CMK (cell line): ENCODE data around the gene ATG10.
A peak's percentile ranks its signal among the peaks of the same experiment; 100 is the strongest.
"Not testable (repeated sequence)": the region's sequence is repeated elsewhere in the genome, so short reads cannot be mapped to it uniquely, and the experiment has no call there.

Source experiments
- DNase-seq: peaks from one replicate; pipeline ENCODE4 v3.0.0-alpha.2; 2010; ENCODE audit warnings: low read depth

ATG10 gene

DNA sequence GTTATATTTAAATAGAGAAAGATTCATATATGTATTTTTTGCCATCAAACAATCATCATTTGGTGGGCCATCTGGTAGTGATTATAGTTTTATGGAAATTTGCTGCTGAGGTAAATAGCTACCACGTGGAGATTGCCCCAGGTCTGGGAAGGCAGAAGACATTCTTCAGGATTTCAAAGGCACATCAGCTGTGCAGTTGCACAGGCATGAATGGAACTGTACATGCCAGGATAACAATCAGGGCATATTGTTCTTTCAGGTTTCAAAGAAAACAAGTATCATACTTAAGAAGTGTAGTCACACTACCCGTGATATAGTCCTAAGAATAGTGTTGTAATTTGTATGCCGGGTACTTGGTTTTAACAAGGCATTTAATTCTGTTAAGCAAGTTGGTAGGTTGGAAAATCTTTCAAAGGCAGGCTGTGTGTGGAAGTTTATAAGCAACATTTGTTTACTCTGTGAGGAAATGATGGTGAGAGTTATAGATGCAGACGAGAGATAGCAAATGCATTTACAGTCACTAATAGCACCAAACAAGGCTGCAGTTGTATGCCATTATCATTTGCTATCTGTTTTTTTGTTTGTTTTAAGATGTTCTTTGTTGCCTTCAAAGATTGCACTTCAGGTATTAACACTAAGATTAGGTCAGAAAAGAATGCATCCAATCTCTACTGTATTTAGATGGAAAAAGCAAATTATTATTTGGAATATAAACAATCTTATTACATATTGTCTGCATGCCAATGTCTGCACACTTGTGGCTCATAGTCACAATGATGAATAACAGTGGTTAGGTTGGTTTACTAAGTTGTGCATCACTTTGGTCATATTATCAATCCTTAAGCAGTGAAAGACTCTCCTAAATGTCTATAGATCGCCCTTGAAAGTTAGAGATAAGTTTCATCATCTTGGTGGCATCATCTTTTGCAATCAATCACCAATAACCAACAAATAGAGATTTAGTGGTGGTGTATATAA is 251.1 kb downstream of the ATG10 start:
- DNase-seq: no peak

DNA sequence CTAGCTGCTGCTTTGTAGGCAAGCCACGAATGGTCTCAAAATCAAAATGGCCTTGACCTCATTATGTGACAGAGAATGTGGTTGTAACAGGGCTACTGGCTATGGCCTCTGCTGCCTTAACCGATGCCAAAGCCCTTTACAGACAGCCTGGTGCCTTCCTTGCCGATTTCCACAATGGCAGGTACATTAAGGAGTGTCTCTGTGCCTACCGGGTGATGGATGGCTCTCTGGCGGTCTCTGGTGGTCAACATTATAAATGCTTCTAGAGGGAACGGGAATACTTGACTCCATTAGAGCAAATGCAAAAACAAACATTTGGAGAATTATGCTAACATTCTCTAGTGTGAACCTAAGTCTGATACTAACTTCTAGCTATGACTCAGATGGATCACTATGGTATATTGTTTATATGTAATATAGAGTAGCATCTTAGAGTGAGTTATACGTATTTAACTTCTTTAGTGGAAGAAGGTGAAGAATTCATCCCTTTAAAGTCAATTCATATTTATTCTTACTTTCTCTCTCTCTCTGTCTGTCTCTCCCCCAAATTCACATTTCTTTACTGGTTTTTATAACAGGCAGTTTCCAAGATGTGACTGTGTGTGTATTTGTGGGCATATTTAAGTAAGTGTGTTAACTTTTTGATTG is 253.8 kb downstream of the ATG10 start:
- peak; percentile 9 for DNase-seq

GRCh38 chr5:82234885-82235284 is 263.1 kb downstream of the ATG10 start:
- DNase-seq: no peak

DNA sequence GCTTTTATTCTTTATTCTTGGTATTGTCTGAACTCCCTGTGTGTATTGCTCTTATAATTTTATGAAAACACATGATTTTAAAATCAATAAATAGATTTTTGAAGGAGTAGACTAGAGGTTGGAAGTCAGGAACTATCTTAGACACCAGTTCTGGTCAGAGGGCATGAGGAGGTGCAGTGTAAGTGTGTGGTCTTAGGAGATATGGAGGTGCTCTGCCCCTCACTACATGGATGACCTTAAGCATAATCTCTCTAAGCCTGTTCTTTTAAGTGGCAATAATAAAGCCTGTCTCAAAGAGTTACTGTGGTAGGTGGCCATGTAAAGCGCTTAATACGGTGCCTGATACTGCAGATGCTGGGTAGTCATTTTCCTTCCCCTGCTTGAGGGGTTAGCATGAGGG is 272.3 kb downstream of the ATG10 start:
- DNase-seq: no peak

DNA sequence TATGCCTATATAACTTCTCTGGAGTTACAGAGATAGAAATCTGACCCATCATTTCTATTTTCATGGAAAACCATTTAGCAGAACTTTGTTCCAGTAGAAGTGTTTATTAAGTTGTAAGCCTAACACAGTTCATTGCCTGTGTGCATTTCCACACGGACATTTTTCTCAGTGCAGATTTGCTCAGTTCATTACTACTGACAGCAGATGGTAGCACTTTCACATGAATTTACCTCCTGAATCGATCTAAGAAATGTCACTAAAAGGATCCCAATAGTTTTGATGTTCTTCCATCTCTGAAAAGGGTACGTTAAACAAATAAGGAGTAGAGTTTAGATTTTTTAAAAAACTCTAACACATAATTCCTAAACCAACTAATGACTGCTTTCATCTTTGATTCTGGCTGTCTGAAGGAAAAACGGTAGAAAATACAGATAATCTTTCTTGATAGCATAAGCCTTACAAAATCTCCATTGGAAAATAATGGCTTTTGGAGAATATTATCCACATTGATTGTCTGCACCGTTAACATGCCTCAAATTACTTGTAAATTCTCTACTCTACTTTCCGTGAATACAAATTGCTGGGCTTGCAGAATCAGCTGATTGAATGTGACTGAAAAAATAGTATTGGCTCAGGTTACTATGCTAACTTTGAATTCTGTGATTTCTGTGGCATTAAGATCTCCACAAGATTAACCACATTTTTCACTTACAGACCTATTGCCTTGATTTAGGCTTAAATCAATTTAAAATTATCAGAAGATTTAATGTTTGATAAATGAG is 273.2 kb downstream of the ATG10 start:
- DNase-seq: no peak

DNA sequence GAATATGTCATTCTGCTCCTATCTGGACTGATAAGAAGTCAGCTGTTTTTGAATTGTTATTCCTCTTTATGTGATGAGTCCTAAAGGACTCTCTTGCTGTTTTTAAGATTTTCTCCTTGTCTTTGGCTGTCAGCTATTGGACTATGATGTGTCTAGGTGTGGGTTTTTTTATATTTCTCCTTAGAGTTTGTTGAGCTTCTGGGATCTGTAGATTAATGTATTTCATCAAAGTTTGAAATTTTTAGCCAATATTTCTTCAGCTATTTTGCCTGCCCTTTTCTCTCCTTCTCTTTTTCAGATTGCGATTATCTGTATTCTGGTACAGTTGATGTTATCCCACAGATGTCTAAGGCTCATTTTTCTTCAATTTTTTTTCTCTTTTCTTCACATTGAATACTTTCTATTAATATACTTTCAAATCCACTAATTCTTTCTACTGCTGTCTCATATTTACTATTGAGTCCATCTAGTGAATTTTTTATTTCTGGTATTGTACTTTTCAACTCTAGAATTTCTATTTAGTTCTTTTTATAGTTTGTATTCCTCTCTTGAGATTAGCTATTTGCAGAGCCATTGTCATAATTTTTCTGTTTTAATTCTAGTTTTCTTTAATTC is 275.2 kb downstream of the ATG10 start:
- no peak for DNase-seq

DNA sequence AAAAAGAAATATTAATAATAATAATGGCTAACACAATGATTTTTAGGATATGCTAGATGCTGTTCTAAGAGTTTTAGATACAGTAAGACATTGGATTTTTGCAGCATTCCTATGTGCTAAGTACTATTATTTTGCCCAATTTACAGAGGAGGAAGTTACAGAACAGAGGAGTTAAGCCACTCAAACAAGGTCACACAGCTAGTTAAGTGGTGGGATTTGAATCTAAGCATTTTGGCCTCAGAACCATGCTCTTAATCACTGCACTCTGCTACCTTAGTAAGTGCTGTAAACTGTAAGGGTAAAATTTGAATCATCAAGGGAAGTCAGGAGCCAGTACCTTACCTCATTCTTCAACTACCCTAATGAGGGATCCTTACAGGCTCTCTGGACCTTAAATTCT is 280.9 kb downstream of the ATG10 start:
- DNase-seq: no peak

DNA sequence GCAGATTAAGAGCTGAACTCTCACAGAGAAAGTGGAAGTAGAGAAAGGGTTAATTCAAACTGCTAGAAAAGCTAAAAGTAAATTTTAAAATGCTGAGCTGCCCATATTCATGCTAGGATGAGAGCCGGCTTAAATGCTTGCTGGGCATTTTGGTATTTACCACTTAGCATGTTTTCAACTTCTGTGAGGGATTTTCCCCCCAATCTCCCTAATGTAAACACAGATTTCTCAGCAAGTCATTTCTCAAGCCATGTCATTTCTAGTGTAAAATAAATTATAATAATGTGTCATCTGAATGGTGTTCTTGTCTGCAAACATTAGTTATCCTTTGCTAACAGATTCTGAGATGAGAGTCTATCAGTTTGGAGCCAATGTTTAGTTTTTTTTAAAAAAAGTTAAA is 284.0 kb downstream of the ATG10 start:
- DNase-seq: no peak

DNA sequence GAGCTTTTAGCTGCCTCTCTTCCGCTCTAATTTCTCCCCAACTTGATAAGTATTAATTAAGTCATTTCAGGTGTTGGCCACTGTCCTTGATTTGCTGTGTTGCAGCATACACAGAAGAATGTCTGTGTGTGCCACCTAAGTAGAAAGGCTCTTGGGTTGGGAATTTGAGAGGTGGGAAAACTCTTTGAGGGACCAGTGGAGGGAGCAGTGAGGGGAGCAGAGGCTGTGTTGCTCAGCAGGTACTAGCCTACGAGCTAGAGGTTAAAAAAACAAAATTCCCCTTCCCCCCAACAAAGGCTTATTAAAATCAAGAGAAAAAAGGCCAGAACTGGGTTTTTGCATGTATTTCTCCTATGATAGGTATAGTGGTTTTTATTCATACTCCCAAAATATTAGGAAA is 285.4 kb downstream of the ATG10 start:
- DNase-seq: no peak

- no peak for DNase-seq
Observed at GRCh38 chr5:82257729-82258128, 285.9 kb downstream of the ATG10 start.

DNA sequence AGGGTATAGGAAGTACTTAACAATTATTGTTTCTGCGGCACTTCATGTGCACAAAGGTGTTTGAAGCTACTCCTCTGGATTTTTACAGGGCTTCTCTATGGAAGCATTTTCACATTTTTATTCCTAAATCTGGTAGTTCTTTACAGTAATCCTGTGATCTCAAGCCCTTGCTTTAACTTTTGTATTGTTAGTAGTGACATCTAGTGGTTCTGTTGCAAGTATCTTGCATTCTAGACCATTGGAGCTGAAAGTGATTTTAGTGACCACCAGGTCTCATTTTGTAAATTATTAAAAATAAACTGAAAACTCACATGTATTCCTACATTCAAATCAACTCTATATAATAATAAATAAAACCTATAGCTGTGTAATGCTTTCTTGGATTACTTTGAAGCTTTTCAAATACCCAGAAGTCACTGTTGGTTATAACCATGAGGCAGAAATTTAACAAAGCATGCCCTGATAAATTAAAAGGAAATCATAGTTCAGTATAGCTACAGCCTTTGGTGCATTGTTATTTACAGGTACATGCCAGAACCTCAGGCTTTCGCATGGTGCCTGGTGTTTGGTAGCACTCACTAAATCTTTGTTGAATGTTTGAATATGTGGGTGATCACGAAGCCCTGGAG is 287.5 kb downstream of the ATG10 start:
- no peak for DNase-seq

DNA sequence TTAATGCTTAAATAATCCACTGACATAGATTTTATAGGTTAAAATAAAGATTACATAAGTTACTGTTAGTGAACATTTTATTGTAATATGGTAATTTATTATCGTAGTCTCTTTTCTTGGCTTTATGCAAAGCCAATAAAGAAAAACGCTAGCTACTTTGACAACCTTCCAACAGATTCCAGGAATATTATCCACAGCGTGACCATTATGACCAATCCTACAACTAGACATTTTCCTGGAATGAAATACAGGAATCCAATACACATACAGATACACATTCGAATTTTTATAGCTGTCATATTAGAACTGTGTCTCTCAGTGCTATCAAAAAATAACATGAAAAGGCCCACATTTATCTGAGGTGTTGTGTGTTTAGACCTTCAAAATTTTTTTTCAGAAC is 293.2 kb downstream of the ATG10 start:
- DNase-seq: no peak

DNA sequence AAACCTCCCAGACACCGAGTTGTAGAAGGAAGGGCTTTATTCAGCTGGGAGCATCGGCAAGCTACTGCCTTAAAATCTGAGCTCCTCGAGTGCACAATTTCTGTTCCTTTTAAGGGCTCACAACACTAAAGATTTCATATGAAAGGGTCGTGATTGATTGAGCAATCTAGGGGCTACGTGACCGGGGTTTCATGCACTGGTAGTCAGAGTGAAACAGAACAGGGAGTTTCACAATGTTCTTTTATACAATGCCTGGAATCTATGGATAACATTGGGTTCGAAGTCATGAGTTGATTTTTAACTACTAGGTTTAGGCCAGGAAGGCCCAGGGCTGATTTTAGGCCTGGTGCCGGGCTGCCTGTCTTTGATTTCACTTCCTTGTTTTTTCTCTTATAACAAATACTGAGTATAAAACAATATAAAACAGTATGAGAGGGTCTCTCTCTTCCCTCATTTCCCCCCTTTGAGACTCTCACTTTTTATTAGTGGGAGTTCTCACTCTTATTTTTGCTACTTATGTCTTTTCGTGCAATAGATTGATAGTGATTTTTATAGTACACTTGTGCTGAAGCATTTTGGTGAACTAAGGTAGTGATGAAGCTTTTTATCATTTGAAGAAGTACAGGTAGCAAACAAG is 295.6 kb downstream of the ATG10 start:
- not testable (repeated sequence) for DNase-seq

DNA sequence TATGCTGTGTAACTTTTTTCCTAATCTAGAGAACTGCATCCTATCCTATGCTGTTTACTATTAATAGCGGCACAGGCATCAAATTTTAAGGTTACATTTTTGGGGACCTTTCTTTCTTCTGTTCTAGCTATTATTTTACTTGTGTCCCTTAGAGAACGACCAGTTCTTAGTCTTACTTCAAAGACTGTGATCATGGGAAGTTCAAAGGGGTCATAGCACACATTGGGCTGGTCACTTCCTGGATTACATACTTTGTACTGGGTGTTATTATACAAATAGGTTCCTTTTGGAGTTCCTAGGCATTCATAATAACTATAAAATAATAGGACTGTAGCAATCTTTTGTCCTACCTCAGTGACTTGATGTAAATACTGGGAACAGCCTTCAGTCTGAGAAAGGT is 297.5 kb downstream of the ATG10 start:
- not testable (repeated sequence) for DNase-seq

- DNase-seq: not testable (repeated sequence)
Observed at GRCh38 chr5:82272571-82273356, 300.9 kb downstream of the ATG10 start.

- DNase-seq: not testable (repeated sequence)
Observed at GRCh38 chr5:82273426-82273825, 301.6 kb downstream of the ATG10 start.

DNA sequence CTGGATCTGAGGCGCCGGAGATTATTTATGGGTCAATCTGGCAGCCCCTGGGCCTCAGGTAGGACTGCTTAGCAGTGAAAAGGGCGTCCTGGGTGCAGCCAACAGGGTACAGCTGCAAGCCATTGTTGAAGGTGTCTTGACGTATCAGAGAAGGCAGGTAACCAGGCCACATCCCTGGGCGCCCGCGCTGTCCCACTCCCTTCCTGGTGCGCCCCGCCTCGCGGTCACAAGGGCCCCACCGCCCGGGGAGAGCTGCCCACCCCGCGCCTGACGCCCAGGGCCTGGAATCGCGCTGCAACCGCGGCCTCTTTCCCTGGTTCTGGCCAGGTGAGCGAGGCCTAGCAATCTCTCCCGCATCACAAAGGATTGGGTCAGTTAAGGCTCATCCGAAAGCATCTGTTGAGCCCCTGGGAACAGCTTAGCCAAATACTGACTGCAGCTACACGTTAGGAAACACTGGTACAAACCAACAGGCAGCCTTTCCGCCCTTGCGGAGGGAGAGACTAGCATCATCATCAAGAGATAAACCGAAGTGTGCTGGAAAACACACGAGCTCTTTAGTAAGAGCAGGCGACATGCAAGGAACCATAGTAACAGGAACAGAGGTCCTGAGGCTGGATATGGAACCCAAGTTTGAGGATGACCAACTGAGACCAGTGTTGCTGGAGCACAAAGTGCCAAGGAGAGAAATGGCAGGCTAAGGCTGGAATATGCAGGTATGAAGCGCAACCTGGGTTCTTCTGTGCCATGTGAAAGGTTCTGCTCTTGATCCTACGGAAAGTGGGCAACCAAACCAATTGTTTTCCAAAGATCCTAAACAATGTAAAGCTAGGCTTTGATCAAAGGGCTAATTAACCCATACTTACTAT is 302.8 kb downstream of the ATG10 start:
- no peak for DNase-seq

DNA sequence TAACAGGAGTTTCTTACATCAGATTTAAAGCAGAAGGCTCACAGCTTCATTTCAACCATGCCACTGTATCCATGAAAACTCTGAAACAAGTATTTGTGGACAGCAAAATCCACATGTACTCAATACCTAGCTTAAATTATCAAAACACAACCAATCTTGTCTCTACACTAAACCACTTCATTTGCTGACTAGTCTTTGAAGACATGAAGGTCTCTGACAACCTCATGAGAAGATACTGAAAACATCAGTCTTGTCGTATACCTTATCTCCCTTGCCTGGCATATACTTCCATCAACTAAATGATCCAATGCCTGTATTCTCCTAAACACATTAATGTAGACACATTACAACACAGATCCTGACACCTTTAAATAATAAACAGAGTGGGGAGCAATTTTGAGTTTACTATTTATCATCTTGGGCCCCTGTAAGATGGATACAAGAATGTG is 303.4 kb downstream of the ATG10 start:
- DNase-seq: no peak
